ENCODE data around the gene HOXB7. TPM values are rescaled to one million over a fixed set of nuclear protein-coding genes. Genes with fewer than 3 reads are reported as not detected.

Gene HOXB7
- total RNA-seq, 1 donor from 2014 or later = 0.64 TPM

DNA sequence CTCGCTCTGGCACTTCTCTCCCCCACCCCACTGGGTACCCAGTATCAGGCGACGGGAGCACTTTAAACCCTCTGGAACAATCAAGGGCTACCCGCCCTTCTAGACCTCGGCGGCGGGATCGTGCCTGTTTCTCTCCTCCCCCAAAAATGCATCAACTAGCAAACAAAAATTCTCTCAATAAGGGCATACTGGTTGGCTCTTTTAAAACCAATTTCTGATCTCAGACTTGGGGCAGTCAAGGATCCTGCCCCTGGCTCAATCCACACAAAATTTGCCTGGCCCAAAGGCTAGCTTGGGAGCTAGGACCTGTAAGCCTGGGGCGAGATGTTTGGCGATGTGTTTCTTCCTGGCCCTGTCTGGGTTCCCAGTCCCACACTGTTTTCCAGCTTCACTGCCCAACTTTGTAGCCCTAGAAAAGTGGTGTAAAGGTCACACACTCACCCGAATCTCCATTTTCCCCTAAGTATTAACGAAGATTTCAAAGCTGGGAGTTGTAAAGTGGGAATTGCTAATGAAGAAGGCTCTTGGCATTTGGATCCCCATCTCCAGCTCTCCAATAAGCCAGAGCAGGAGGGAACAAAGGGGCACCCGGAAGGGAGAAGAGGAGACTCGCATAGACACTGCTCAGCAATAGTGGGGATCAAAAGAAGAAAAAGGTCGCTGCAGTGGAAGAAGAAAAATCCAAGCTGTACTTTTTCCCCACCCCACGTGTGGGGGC, 51.5 kb downstream of the HOXB7 start:
- no peak overlapping the region for H3K27ac Mint-ChIP-seq (ENCODE audit: unreplicated experiment)
- H3K4me3 Mint-ChIP-seq (ENCODE audit: unreplicated experiment) = no peak overlapping the region
- TF ChIP-seq, protein P1, sequence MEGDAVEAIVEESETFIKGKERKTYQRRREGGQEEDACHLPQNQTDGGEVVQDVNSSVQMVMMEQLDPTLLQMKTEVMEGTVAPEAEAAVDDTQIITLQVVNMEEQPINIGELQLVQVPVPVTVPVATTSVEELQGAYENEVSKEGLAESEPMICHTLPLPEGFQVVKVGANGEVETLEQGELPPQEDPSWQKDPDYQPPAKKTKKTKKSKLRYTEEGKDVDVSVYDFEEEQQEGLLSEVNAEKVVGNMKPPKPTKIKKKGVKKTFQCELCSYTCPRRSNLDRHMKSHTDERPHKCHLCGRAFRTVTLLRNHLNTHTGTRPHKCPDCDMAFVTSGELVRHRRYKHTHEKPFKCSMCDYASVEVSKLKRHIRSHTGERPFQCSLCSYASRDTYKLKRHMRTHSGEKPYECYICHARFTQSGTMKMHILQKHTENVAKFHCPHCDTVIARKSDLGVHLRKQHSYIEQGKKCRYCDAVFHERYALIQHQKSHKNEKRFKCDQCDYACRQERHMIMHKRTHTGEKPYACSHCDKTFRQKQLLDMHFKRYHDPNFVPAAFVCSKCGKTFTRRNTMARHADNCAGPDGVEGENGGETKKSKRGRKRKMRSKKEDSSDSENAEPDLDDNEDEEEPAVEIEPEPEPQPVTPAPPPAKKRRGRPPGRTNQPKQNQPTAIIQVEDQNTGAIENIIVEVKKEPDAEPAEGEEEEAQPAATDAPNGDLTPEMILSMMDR (IDR thresholded peaks at IDR 0.05; ENCODE audit: partially characterized antibody, unreplicated experiment) = no peak
- peaks cover 56% of the 10 kb centered on the region for H3K27me3 Mint-ChIP-seq (ENCODE audit: unreplicated experiment)
- H3K4me1 Mint-ChIP-seq (ENCODE audit: low read depth, unreplicated experiment) = peaks cover 5% of the 10 kb centered on the region
- no peak for DNase-seq
- H3K36me3 Mint-ChIP-seq (ENCODE audit: unreplicated experiment) = no peaks in the 10 kb centered on the region
- H3K9me3 Mint-ChIP-seq (ENCODE audit: unreplicated experiment) = peaks cover 11% of the 10 kb centered on the region

- Mint-ChIP-seq H3K4me3 (ENCODE audit: unreplicated experiment) (no peak overlapping the region), H3K27ac (ENCODE audit: unreplicated experiment) (no peak overlapping the region), H3K27me3 (ENCODE audit: unreplicated experiment) (peaks cover 58% of the 10 kb centered on the region), H3K4me1 (ENCODE audit: low read depth, unreplicated experiment) (peaks cover 5% of the 10 kb centered on the region), H3K36me3 (ENCODE audit: unreplicated experiment) (no peaks in the 10 kb centered on the region), H3K9me3 (ENCODE audit: unreplicated experiment) (peaks cover 11% of the 10 kb centered on the region)
- DNase-seq = no peak
- TF ChIP-seq, protein P1 (IDR thresholded peaks at IDR 0.05; ENCODE audit: partially characterized antibody, unreplicated experiment) = no peak
Observed at GRCh38 chr17:48558831-48559121, 52.0 kb downstream of the HOXB7 start.

DNA sequence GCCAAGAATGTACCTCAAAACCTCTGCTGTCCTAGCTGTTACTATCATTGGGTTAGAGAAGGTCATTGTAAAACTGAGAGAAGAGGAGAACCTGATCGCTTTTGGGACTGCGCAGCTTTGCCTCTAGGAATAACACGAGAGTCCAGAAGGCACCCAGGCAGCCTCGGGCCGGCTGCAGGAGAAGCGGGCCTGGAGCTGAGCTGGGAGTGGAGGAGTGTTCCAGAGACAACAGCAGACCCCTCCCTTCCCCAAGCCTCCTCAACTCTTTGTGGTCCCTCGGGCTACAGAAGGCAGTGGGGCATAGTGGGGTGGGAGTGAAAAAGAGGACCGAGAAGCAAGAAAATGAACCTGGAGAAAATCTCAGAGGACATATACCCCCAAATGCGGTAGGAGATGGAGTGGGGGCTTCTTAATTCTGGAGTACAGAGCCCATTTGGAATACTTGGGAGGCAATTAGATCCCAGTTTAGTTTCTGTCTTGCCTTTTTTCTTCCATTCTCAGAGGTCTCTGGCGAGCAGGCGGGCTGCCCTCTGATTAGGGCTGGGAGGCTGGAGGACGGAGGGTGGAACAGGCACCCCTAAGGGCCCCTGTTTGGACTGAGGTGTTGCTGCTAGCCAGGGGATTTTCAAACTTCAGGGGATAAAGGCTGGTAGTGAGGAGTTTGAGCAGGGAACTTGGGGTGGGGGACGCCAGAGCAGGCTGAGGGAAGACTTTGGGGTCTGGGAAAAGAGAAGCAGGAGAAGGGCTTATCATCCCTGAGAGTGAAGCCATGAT, 52.6 kb downstream of the HOXB7 start:
- Mint-ChIP-seq H3K4me3 (ENCODE audit: unreplicated experiment) (no peak overlapping the region), H3K27me3 (ENCODE audit: unreplicated experiment) (peaks cover 61% of the 10 kb centered on the region), H3K27ac (ENCODE audit: unreplicated experiment) (no peak overlapping the region), H3K9me3 (ENCODE audit: unreplicated experiment) (peaks cover 9% of the 10 kb centered on the region), H3K36me3 (ENCODE audit: unreplicated experiment) (no peaks in the 10 kb centered on the region), H3K4me1 (ENCODE audit: low read depth, unreplicated experiment) (peaks cover 4% of the 10 kb centered on the region)
- TF ChIP-seq, protein P1 (IDR thresholded peaks at IDR 0.05; ENCODE audit: partially characterized antibody, unreplicated experiment) = no peak
- no peak for DNase-seq

Small RNAs within 50 kb of the gene (microRNA-seq; reads per million reads assigned to microRNA genes)
- gene MIR196A1 (ENCODE audit: unreplicated experiment) = not detected

Other genes with a start within 250 kb of the HOXB7 start
- not detected for gene SKAP1, start 180.8 kb downstream of the HOXB7 start, total RNA-seq (ENCODE audit: unreplicated experiment)
- gene HOXB1, start 80.0 kb downstream of the HOXB7 start, total RNA-seq (ENCODE audit: unreplicated experiment) = not detected
- 12.7 TPM for gene HOXB2, start 65.9 kb downstream of the HOXB7 start, total RNA-seq (ENCODE audit: unreplicated experiment)
- not detected for gene HOXB4, start 32.7 kb downstream of the HOXB7 start, total RNA-seq (ENCODE audit: unreplicated experiment)
- not detected for gene HOXB3, start 20.8 kb downstream of the HOXB7 start, total RNA-seq (ENCODE audit: unreplicated experiment)
- not detected for gene HOXB5, start 17.2 kb downstream of the HOXB7 start, total RNA-seq (ENCODE audit: unreplicated experiment)
- gene HOXB6, start 6.0 kb downstream of the HOXB7 start, total RNA-seq (ENCODE audit: unreplicated experiment) = not detected
- not detected for gene HOXB8, start 4.3 kb upstream of the HOXB7 start, total RNA-seq (ENCODE audit: unreplicated experiment)
- gene HOXB9, start 15.3 kb upstream of the HOXB7 start, total RNA-seq (ENCODE audit: unreplicated experiment) = not detected
- gene PRAC1, start 111.5 kb upstream of the HOXB7 start, total RNA-seq (ENCODE audit: unreplicated experiment) = not detected
- gene PRAC2, start 112.2 kb upstream of the HOXB7 start, total RNA-seq (ENCODE audit: unreplicated experiment) = not detected
- gene HOXB13, start 117.7 kb upstream of the HOXB7 start, total RNA-seq (ENCODE audit: unreplicated experiment) = 0.20 TPM
- gene TTLL6, start 206.2 kb upstream of the HOXB7 start, total RNA-seq (ENCODE audit: unreplicated experiment) = 35.4 TPM
- gene CALCOCO2, start 220.0 kb upstream of the HOXB7 start, total RNA-seq (ENCODE audit: unreplicated experiment) = 142 TPM